GM19467 (cell line): Measurements from ENCODE around the gene DEFB123.

Experiments used
- ATAC-seq: cut with Tn5 transposase; IDR thresholded peaks from one replicate; pipeline ENCODE4 v1.9.1; 2021; ENCODE audit warnings: mild to moderate bottlenecking, moderate library complexity; ENCODE audit not compliant: unreplicated experiment

Gene DEFB123

GRCh38 chr20:31473331-31474096, 33.1 kb downstream of the DEFB123 start:
- ATAC-seq: no peak

GRCh38 chr20:31474097-31474436, 33.6 kb downstream of the DEFB123 start:
- no peak for ATAC-seq

GRCh38 chr20:31474758-31475427, 34.5 kb downstream of the DEFB123 start, which contains the start of the genes DEFB124 and REM1:
Gene DEFB124, minus strand, starts transcription at chr20:31475127. Its CDS starts 2,114 bp downstream, at chr20:31473013.
Gene REM1, plus strand, starts transcription at chr20:31475288. Its CDS starts 1,158 bp downstream, at chr20:31476446.
- ATAC-seq: no peak

- ATAC-seq: no peak
Observed at GRCh38 chr20:31475472-31476293, 35.3 kb downstream of the DEFB123 start.

- no peak for ATAC-seq
Observed at GRCh38 chr20:31476294-31476585, 35.8 kb downstream of the DEFB123 start.

GRCh38 chr20:31476643-31477215, 36.3 kb downstream of the DEFB123 start:
- no peak for ATAC-seq

GRCh38 chr20:31484001-31484400, 43.6 kb downstream of the DEFB123 start:
- ATAC-seq: no peak

- ATAC-seq: no peak
Observed at GRCh38 chr20:31485450-31486339, 45.3 kb downstream of the DEFB123 start.

- no peak for ATAC-seq
Observed at GRCh38 chr20:31488115-31488514, 47.7 kb downstream of the DEFB123 start.

GRCh38 chr20:31489152-31489551, 48.7 kb downstream of the DEFB123 start:
- ATAC-seq: no peak

GRCh38 chr20:31490752-31491151, 50.3 kb downstream of the DEFB123 start:
- ATAC-seq: no peak

GRCh38 chr20:31494131-31494530, 53.7 kb downstream of the DEFB123 start:
- no peak for ATAC-seq

- no peak for ATAC-seq
Observed at GRCh38 chr20:31496761-31497295, 56.4 kb downstream of the DEFB123 start.

GRCh38 chr20:31497838-31498540, 57.6 kb downstream of the DEFB123 start:
- no peak for ATAC-seq
